Activated T-helper 17 cell treated with anti-CD3 and anti-CD28 coated beads, Interleukin-2, amount 50 U/mL, for 72 hours (primary cell): ENCODE results near the gene NOTO. TPM values are rescaled to one million over a fixed set of nuclear protein-coding genes. Genes with fewer than 3 reads are reported as not detected.
"Not testable (repeated sequence)": the region's sequence is repeated elsewhere in the genome, so short reads cannot be mapped to it uniquely, and the experiment has no call there.

Source experiments
- ATAC-seq: fragments of 150-1000 bp; cut with Tn5 transposase; replicated peaks from 2 replicates; pipeline ENCODE4 v1.10.0; 2021; ENCODE audit warnings: mild to moderate bottlenecking, moderate library complexity
- H3K27ac Mint-ChIP-seq: one replicate; pipeline ENCODE4 v1.8.0; 2022; ENCODE audit warnings: mixed read lengths
- H3K27me3 Mint-ChIP-seq: one replicate; pipeline ENCODE4 v1.8.0; 2022; ENCODE audit warnings: mixed read lengths
- H3K36me3 Mint-ChIP-seq: one replicate; pipeline ENCODE4 v1.8.0; 2022; ENCODE audit warnings: low read depth, mild to moderate bottlenecking, mixed read lengths
- H3K4me1 Mint-ChIP-seq: one replicate; pipeline ENCODE4 v1.8.0; 2022; ENCODE audit warnings: mixed read lengths
- H3K4me3 Mint-ChIP-seq: one replicate; pipeline ENCODE4 v1.8.0; 2022; ENCODE audit warnings: mild to moderate bottlenecking, mixed read lengths
- H3K9me3 Mint-ChIP-seq: one replicate; pipeline ENCODE4 v1.8.0; 2022; ENCODE audit warnings: mixed read lengths
- total RNA-seq, 2 donors: library from RNA; stranded (reverse); gene quantifications; one replicate each; pipeline ENCODE4 v1.2.3, GENCODE V29; 2022

The NOTO gene
- total RNA-seq, 2 donors from 2014 or later = not detected

GRCh38 chr2:73176205-73176880, 26.0 kb upstream of the NOTO start:
- Mint-ChIP-seq H3K9me3 (no peaks in the 10 kb centered on the region), H3K27ac (peak overlapping the region; percentile 78), H3K4me1 (peaks cover 11% of the 10 kb centered on the region), H3K36me3 (no peaks in the 10 kb centered on the region), H3K4me3 (peak overlapping the region; percentile 91), H3K27me3 (peaks cover 15% of the 10 kb centered on the region)
- peak; percentile 24 for ATAC-seq

GRCh38 chr2:73176881-73177644, 25.3 kb upstream of the NOTO start:
- peak overlapping the region; percentile 91 for H3K4me3 Mint-ChIP-seq
- no peaks in the 10 kb centered on the region for H3K9me3 Mint-ChIP-seq
- peak; percentile 77 for ATAC-seq
- no peaks in the 10 kb centered on the region for H3K36me3 Mint-ChIP-seq
- H3K27ac Mint-ChIP-seq = peak overlapping the region; percentile 78
- peaks cover 15% of the 10 kb centered on the region for H3K27me3 Mint-ChIP-seq
- H3K4me1 Mint-ChIP-seq = peaks cover 11% of the 10 kb centered on the region

GRCh38 chr2:73177645-73178255, 24.6 kb upstream of the NOTO start:
- H3K4me3 Mint-ChIP-seq = peak overlapping the region; percentile 91
- H3K4me1 Mint-ChIP-seq = peaks cover 10% of the 10 kb centered on the region
- H3K36me3 Mint-ChIP-seq = no peaks in the 10 kb centered on the region
- peak overlapping the region; percentile 78 for H3K27ac Mint-ChIP-seq
- H3K9me3 Mint-ChIP-seq = no peaks in the 10 kb centered on the region
- H3K27me3 Mint-ChIP-seq = peaks cover 15% of the 10 kb centered on the region
- no peak for ATAC-seq

GRCh38 chr2:73185965-73186364, 16.4 kb upstream of the NOTO start:
- Mint-ChIP-seq H3K9me3 (peaks cover 4% of the 10 kb centered on the region), H3K4me3 (no peak overlapping the region), H3K27ac (no peak overlapping the region), H3K4me1 (no peaks in the 10 kb centered on the region), H3K36me3 (no peaks in the 10 kb centered on the region), H3K27me3 (peaks cover 9% of the 10 kb centered on the region)
- no peak for ATAC-seq

- Mint-ChIP-seq H3K4me3 (no peak overlapping the region), H3K27ac (no peak overlapping the region), H3K9me3 (peaks cover 4% of the 10 kb centered on the region), H3K27me3 (peaks cover 9% of the 10 kb centered on the region), H3K4me1 (no peaks in the 10 kb centered on the region), H3K36me3 (no peaks in the 10 kb centered on the region)
- ATAC-seq = no peak
Measured at GRCh38 chr2:73187549-73187948, 14.8 kb upstream of the NOTO start.

GRCh38 chr2:73197579-73197978, 4.8 kb upstream of the NOTO start:
- ATAC-seq = no peak
- no peaks in the 10 kb centered on the region for H3K4me1 Mint-ChIP-seq
- H3K27ac Mint-ChIP-seq = no peak overlapping the region
- H3K4me3 Mint-ChIP-seq = no peak overlapping the region
- H3K36me3 Mint-ChIP-seq = no peaks in the 10 kb centered on the region
- H3K27me3 Mint-ChIP-seq = peaks cover 27% of the 10 kb centered on the region
- H3K9me3 Mint-ChIP-seq = no peaks in the 10 kb centered on the region

- H3K4me1 Mint-ChIP-seq, H3K27ac Mint-ChIP-seq, H3K4me3 Mint-ChIP-seq, H3K9me3 Mint-ChIP-seq, H3K36me3 Mint-ChIP-seq: not testable (repeated sequence)
- ATAC-seq = peak; percentile 78
- peaks cover 39% of the 10 kb centered on the region for H3K27me3 Mint-ChIP-seq
Measured at GRCh38 chr2:73200281-73200680, 2.1 kb upstream of the NOTO start.

GRCh38 chr2:73203055-73203681, 794 bp downstream of the NOTO start:
- peak overlapping the region; percentile 34 for H3K4me3 Mint-ChIP-seq
- H3K27ac Mint-ChIP-seq = no peak overlapping the region
- H3K9me3 Mint-ChIP-seq = no peaks in the 10 kb centered on the region
- H3K27me3 Mint-ChIP-seq = peaks cover 36% of the 10 kb centered on the region
- no peak for ATAC-seq
- no peaks in the 10 kb centered on the region for H3K4me1 Mint-ChIP-seq
- H3K36me3 Mint-ChIP-seq = no peaks in the 10 kb centered on the region

- Mint-ChIP-seq H3K4me1 (no peaks in the 10 kb centered on the region), H3K4me3 (no peak overlapping the region), H3K27ac (no peak overlapping the region), H3K9me3 (no peaks in the 10 kb centered on the region), H3K27me3 (peaks cover 40% of the 10 kb centered on the region), H3K36me3 (no peaks in the 10 kb centered on the region)
- no peak for ATAC-seq
Measured at GRCh38 chr2:73205611-73206010, 3.2 kb downstream of the NOTO start.

- Mint-ChIP-seq H3K4me1 (no peaks in the 10 kb centered on the region), H3K27me3 (peaks cover 30% of the 10 kb centered on the region), H3K4me3 (no peak overlapping the region), H3K36me3 (no peaks in the 10 kb centered on the region), H3K27ac (no peak overlapping the region), H3K9me3 (no peaks in the 10 kb centered on the region)
- no peak for ATAC-seq
Measured at GRCh38 chr2:73208258-73208657, 5.9 kb downstream of the NOTO start.

- Mint-ChIP-seq H3K4me3 (no peak overlapping the region), H3K36me3 (no peaks in the 10 kb centered on the region), H3K27me3 (peaks cover 21% of the 10 kb centered on the region), H3K4me1 (peaks cover under 1% of the 10 kb centered on the region), H3K27ac (no peak overlapping the region), H3K9me3 (no peaks in the 10 kb centered on the region)
- no peak for ATAC-seq
Measured at GRCh38 chr2:73210019-73210418, 7.6 kb downstream of the NOTO start.

- Mint-ChIP-seq H3K4me3 (no peak overlapping the region), H3K27me3 (peaks cover 19% of the 10 kb centered on the region), H3K9me3 (no peaks in the 10 kb centered on the region), H3K36me3 (no peaks in the 10 kb centered on the region), H3K4me1 (peaks cover 7% of the 10 kb centered on the region), H3K27ac (no peak overlapping the region)
- ATAC-seq = no peak
Measured at GRCh38 chr2:73210696-73211095, 8.3 kb downstream of the NOTO start.

GRCh38 chr2:73212098-73212447, 9.7 kb downstream of the NOTO start:
- no peak overlapping the region for H3K27ac Mint-ChIP-seq
- no peak for ATAC-seq
- no peaks in the 10 kb centered on the region for H3K9me3 Mint-ChIP-seq
- no peaks in the 10 kb centered on the region for H3K36me3 Mint-ChIP-seq
- peaks cover 8% of the 10 kb centered on the region for H3K4me1 Mint-ChIP-seq
- H3K4me3 Mint-ChIP-seq = peak overlapping the region; percentile 98
- H3K27me3 Mint-ChIP-seq = peaks cover 14% of the 10 kb centered on the region

- H3K9me3 Mint-ChIP-seq = no peaks in the 10 kb centered on the region
- H3K4me1 Mint-ChIP-seq = peaks cover 8% of the 10 kb centered on the region
- peaks cover 12% of the 10 kb centered on the region for H3K27me3 Mint-ChIP-seq
- H3K4me3 Mint-ChIP-seq = peak overlapping the region; percentile 98
- no peaks in the 10 kb centered on the region for H3K36me3 Mint-ChIP-seq
- no peak overlapping the region for H3K27ac Mint-ChIP-seq
- ATAC-seq = peak; percentile 74
Measured at GRCh38 chr2:73212448-73213176, 10.2 kb downstream of the NOTO start.
